GM10847 (cell line): Measurements from ENCODE around the gene HASPIN.
A peak's percentile ranks its signal among the peaks of the same experiment; 100 is the strongest.

Experiments used
- POLR2A ChIP-seq: IDR thresholded peaks from 2 replicates; pipeline ENCODE4 v1.6.1; 2011; ENCODE audit not compliant: insufficient read length; ENCODE audit errors: extremely low read depth

Gene HASPIN

GRCh38 chr17:3691617-3692067, 32.1 kb upstream of the HASPIN start:
- no peak for TF ChIP-seq POLR2A

- no peak for TF ChIP-seq POLR2A
These were observed 31.4 kb upstream of the HASPIN start for GRCh38 chr17:3692346-3692745.

- no peak for TF ChIP-seq POLR2A
These were observed 30.6 kb upstream of the HASPIN start for GRCh38 chr17:3693141-3693540.

- no peak for TF ChIP-seq POLR2A
These were observed 29.9 kb upstream of the HASPIN start for GRCh38 chr17:3693829-3694231.

- TF ChIP-seq POLR2A, result no peak
These were observed 28.5 kb upstream of the HASPIN start for GRCh38 chr17:3695129-3695722.

GRCh38 chr17:3695723-3696411, 27.8 kb upstream of the HASPIN start, which contains the start of gene P2RX5:
Gene P2RX5 (minus strand): TSS chr17:3696155. CDS start chr17:3696005, 150 bp downstream.
- peak; percentile 63 for TF ChIP-seq POLR2A

- no peak for TF ChIP-seq POLR2A
These were observed 26.6 kb upstream of the HASPIN start for GRCh38 chr17:3697103-3697476.

- TF ChIP-seq POLR2A, result no peak
These were observed 25.6 kb upstream of the HASPIN start for GRCh38 chr17:3698139-3698538.

GRCh38 chr17:3699951-3700350, 23.8 kb upstream of the HASPIN start:
- TF ChIP-seq POLR2A, result no peak

GRCh38 chr17:3704931-3705717, 18.6 kb upstream of the HASPIN start:
- TF ChIP-seq POLR2A, result no peak

GRCh38 chr17:3708366-3708765, 15.3 kb upstream of the HASPIN start:
- TF ChIP-seq POLR2A, result no peak

GRCh38 chr17:3710951-3711383, 12.7 kb upstream of the HASPIN start:
- TF ChIP-seq POLR2A, result no peak

GRCh38 chr17:3712811-3713463, 10.8 kb upstream of the HASPIN start:
- no peak for TF ChIP-seq POLR2A

GRCh38 chr17:3715296-3715695, 8.4 kb upstream of the HASPIN start:
- TF ChIP-seq POLR2A, result no peak

- no peak for TF ChIP-seq POLR2A
These were observed 5.5 kb upstream of the HASPIN start for GRCh38 chr17:3718201-3718600.

- no peak for TF ChIP-seq POLR2A
These were observed 4.4 kb upstream of the HASPIN start for GRCh38 chr17:3719265-3719664.

GRCh38 chr17:3722716-3723115, 987 bp upstream of the HASPIN start:
- TF ChIP-seq POLR2A, result no peak
